GM21529 (cell line): ENCODE data around the gene ADAM33.

Source experiments
- ATAC-seq: cut with Tn5 transposase; IDR thresholded peaks from one replicate; pipeline ENCODE4 v1.9.1; 2021; ENCODE audit not compliant: unreplicated experiment

Gene ADAM33

GRCh38 chr20:3681931-3682781 is at the start of gene ADAM33:
Gene ADAM33 (minus strand): TSS chr20:3682010. CDS start chr20:3682004, 6 bp downstream.
- no peak for ATAC-seq

- no peak for ATAC-seq
Measured at GRCh38 chr20:3730803-3731672, 49.2 kb upstream of the ADAM33 start.

GRCh38 chr20:3729811-3730540 is 48.2 kb upstream of the ADAM33 start:
- no peak for ATAC-seq

GRCh38 chr20:3729378-3729777 is 47.6 kb upstream of the ADAM33 start:
- ATAC-seq: no peak

- no peak for ATAC-seq
Measured at GRCh38 chr20:3728876-3729275, 47.1 kb upstream of the ADAM33 start.

- no peak for ATAC-seq
Measured at GRCh38 chr20:3728354-3728753, 46.5 kb upstream of the ADAM33 start.

GRCh38 chr20:3727401-3728021 is 45.7 kb upstream of the ADAM33 start:
- ATAC-seq: no peak

GRCh38 chr20:3724356-3724755 is 42.5 kb upstream of the ADAM33 start:
- ATAC-seq: no peak

GRCh38 chr20:3723284-3723683 is 41.5 kb upstream of the ADAM33 start:
- no peak for ATAC-seq

- no peak for ATAC-seq
Measured at GRCh38 chr20:3721912-3722311, 40.1 kb upstream of the ADAM33 start.

- no peak for ATAC-seq
Measured at GRCh38 chr20:3720626-3721025, 38.8 kb upstream of the ADAM33 start.

- no peak for ATAC-seq
Measured at GRCh38 chr20:3720068-3720467, 38.3 kb upstream of the ADAM33 start.

- ATAC-seq: no peak
Measured at GRCh38 chr20:3719046-3719445, 37.2 kb upstream of the ADAM33 start.

- no peak for ATAC-seq
Measured at GRCh38 chr20:3716195-3716834, 34.5 kb upstream of the ADAM33 start.

GRCh38 chr20:3714092-3714491 is 32.3 kb upstream of the ADAM33 start:
- no peak for ATAC-seq

GRCh38 chr20:3712279-3712873 is 30.6 kb upstream of the ADAM33 start, which contains the start of gene SIGLEC1:
Gene SIGLEC1 (minus strand): TSS chr20:3712600. CDS start chr20:3707128, 5,472 bp downstream.
- no peak for ATAC-seq

GRCh38 chr20:3711484-3711941 is 29.7 kb upstream of the ADAM33 start:
- no peak for ATAC-seq

- no peak for ATAC-seq
Measured at GRCh38 chr20:3710703-3711483, 29.1 kb upstream of the ADAM33 start.

GRCh38 chr20:3710011-3710466 is 28.2 kb upstream of the ADAM33 start:
- ATAC-seq: no peak
